Cardiac muscle cell (in vitro differentiated cells and primary cell): ENCODE measurements around the gene RPL41. TPM values are rescaled to one million over a fixed set of nuclear protein-coding genes. Genes with fewer than 3 reads are reported as not detected.

Experiments
- DNase-seq, 2 donors: peaks; one replicate each; pipeline versions ENCODE4 v3.0.0 to v3.0.0-alpha.2; 2010 to 2017; ENCODE audit warnings: low read depth in 1 of 2, low spot score in 1 of 2
- H3K27ac ChIP-seq: fragments of 200-600 bp; sonication (generic); 2 replicates; pipeline ENCODE4 v1.5.1; 2016
- H3K27me3 ChIP-seq: fragments of 200-600 bp; sonication (generic); 2 replicates; pipeline ENCODE4 v1.6.0; 2016; ENCODE audit warnings: control low read depth
- H3K36me3 ChIP-seq: fragments of 200-600 bp; sonication (generic); 2 replicates; pipeline ENCODE4 v1.5.1; 2016; ENCODE audit warnings: control low read depth
- H3K4me1 ChIP-seq: fragments of 200-600 bp; sonication (generic); 2 replicates; pipeline ENCODE4 v1.8.1; 2017; ENCODE audit warnings: low read depth, mild to moderate bottlenecking, mixed run types
- H3K4me3 ChIP-seq: fragments of 200-600 bp; sonication (generic); 2 replicates; pipeline ENCODE4 v1.5.1; 2016; ENCODE audit warnings: mild to moderate bottlenecking
- H3K9me3 ChIP-seq: fragments of 200-600 bp; sonication (generic); 2 replicates; pipeline ENCODE4 v1.5.1; 2017; ENCODE audit warnings: low read depth, mild to moderate bottlenecking, control low read depth
- polyA plus RNA-seq: library from polyadenylated mRNA; unstranded; fragments of >200 nt; fragmentation: Nextera tagmentation; extraction: Ambion mirVana; gene quantifications from 2 replicates; pipeline ENCODE4 v1.2.1, GENCODE V29; 2016
- total RNA-seq: library from RNA; depleted of rRNA; stranded (reverse); fragments of >200 nt; gene quantifications from 2 replicates; pipeline ENCODE4 v1.2.3, GENCODE V29; 2016
- TF ChIP-seq, protein P1 (sequence below): IDR thresholded peaks from 2 replicates; pipeline ENCODE4 v1.5.1; 2012; ENCODE audit warnings: low read depth, mild to moderate bottlenecking, low read length

Gene RPL41
- total and polyA plus RNA-seq, 2 experiments from 2014 or later = 1,416 to 2,144 TPM

- no peaks in the 10 kb centered on the region for H3K9me3 ChIP-seq
- no peaks in the 10 kb centered on the region for H3K27me3 ChIP-seq
- TF ChIP-seq, protein P1, sequence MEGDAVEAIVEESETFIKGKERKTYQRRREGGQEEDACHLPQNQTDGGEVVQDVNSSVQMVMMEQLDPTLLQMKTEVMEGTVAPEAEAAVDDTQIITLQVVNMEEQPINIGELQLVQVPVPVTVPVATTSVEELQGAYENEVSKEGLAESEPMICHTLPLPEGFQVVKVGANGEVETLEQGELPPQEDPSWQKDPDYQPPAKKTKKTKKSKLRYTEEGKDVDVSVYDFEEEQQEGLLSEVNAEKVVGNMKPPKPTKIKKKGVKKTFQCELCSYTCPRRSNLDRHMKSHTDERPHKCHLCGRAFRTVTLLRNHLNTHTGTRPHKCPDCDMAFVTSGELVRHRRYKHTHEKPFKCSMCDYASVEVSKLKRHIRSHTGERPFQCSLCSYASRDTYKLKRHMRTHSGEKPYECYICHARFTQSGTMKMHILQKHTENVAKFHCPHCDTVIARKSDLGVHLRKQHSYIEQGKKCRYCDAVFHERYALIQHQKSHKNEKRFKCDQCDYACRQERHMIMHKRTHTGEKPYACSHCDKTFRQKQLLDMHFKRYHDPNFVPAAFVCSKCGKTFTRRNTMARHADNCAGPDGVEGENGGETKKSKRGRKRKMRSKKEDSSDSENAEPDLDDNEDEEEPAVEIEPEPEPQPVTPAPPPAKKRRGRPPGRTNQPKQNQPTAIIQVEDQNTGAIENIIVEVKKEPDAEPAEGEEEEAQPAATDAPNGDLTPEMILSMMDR = no peak
- H3K4me3 ChIP-seq = no peak overlapping the region
- H3K36me3 ChIP-seq = no peaks in the 10 kb centered on the region
- peaks cover 41% of the 10 kb centered on the region for H3K4me1 ChIP-seq
- H3K27ac ChIP-seq = peak overlapping the region; percentile 44
- DNase-seq = no peak
These were observed 7.7 kb downstream of the RPL41 start for GRCh38 chr12:56124133-56124532.

GRCh38 chr12:56126732-56127239 lies 10.4 kb downstream of the RPL41 start:
- DNase-seq = no peak
- no peak overlapping the region for H3K4me3 ChIP-seq
- TF ChIP-seq, protein P1 = no peak
- peak overlapping the region; percentile 46 for H3K27ac ChIP-seq
- H3K4me1 ChIP-seq = peaks cover 35% of the 10 kb centered on the region
- peaks cover 7% of the 10 kb centered on the region for H3K36me3 ChIP-seq
- H3K27me3 ChIP-seq = no peaks in the 10 kb centered on the region
- H3K9me3 ChIP-seq = no peaks in the 10 kb centered on the region

GRCh38 chr12:56127485-56127887 lies 11.1 kb downstream of the RPL41 start:
- Histone ChIP-seq H3K27ac (peak overlapping the region; percentile 46), H3K36me3 (peaks cover 10% of the 10 kb centered on the region), H3K27me3 (no peaks in the 10 kb centered on the region), H3K4me1 (peaks cover 28% of the 10 kb centered on the region), H3K9me3 (no peaks in the 10 kb centered on the region), H3K4me3 (peak overlapping the region; percentile 26)
- no peak for DNase-seq
- TF ChIP-seq, protein P1 = no peak

DNA sequence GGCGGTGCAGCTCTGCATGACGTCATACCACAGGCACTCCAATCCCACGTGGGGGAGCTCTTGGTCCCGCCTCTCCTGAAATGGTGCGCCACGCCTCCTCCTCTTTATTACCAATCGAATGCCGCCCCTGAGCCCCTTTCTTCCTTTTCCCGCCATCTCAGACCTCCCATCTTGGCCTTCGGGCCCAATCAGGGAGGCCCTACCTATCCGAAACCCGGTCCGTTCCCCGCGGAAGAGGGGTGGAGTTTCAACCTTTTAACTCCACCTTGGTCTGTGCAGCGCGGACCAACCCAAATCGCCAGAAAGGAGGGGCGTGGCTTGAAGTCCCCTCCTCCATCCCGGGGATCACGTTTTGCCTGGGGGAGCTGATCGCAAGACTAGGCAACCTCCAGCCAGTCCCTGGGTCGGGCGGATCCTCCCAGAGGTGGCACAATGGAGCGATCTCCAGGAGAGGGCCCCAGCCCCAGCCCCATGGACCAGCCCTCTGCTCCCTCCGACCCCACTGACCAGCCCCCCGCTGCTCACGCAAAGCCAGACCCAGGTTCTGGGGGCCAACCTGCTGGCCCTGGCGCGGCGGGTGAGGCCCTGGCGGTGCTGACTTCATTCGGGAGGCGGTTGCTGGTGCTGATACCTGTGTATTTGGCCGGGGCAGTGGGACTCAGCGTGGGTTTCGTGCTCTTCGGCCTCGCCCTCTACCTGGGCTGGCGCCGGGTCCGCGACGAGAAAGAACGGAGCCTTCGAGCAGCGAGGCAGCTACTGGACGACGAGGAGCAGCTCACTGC lies 11.6 kb downstream of the RPL41 start, which contains the start of gene ESYT1:
Gene ESYT1 (plus strand): TSS at position 380 of the 782 bp plus-strand sequence. CDS start 53 bp downstream, at position 433.
- TF ChIP-seq, protein P1 = no peak
- H3K27ac ChIP-seq = peak within 1 kb of the TSS; percentile 58

GRCh38 chr12:56128670-56129205 lies 12.3 kb downstream of the RPL41 start:
- Histone ChIP-seq H3K9me3 (no peaks in the 10 kb centered on the region), H3K36me3 (peaks cover 15% of the 10 kb centered on the region), H3K27ac (peak overlapping the region; percentile 58), H3K4me1 (peaks cover 22% of the 10 kb centered on the region), H3K27me3 (no peaks in the 10 kb centered on the region), H3K4me3 (peak overlapping the region; percentile 66)
- TF ChIP-seq, protein P1 = no peak
- DNase-seq = peak in 1 of 2 donors; percentile 15

More for the DNA sequence above, 11.6 kb downstream of the RPL41 start, which contains the start of gene ESYT1:
- peak; percentile 100 for DNase-seq
- Histone ChIP-seq H3K36me3 (peaks cover 12% of the 10 kb centered on the region), H3K27me3 (no peaks in the 10 kb centered on the region), H3K9me3 (no peaks in the 10 kb centered on the region), H3K4me3 (peak within 1 kb of the TSS; percentile 66), H3K4me1 (peaks cover 22% of the 10 kb centered on the region)
